Pancreas (tissue), 10 donors: Measurements from ENCODE around the gene FABP3. TPM values are rescaled to one million over a fixed set of nuclear protein-coding genes. Genes with fewer than 3 reads are reported as not detected.

ENCODE experiments used
- ATAC-seq, 4 donors: fragments of 200-7000 bp; cut with Tn5 transposase; one replicate each; pipeline versions ENCODE4 v1.8.0 to v1.9.1; 2020; ENCODE audit warnings: mild to moderate bottlenecking in 4 of 4, moderate library complexity in 4 of 4
- DNase-seq, 6 donors: peaks; one replicate each; pipeline ENCODE4 v3.0.0-alpha.2; 2020
- FAIRE-seq: peaks from 2 replicates; lab custom pipeline; 2012; peaks lifted over from hg19 to GRCh38; lab: Jason Lieb, UNC
- H3K27ac ChIP-seq, 4 donors: fragments of 200-600 bp; sonication (generic); 1 replicate in 3 of 4; 2 replicates in 1 of 4; pipeline versions ENCODE4 v1.5.0 to v1.8.0; 2020
- H3K27me3 ChIP-seq, 4 donors: fragments of 200-600 bp; one replicate each; pipeline ENCODE4 v1.8.0; 2021
- H3K36me3 ChIP-seq, 3 donors: fragments of 200-600 bp; sonication (generic) in 1 of 3; one replicate each; pipeline versions ENCODE4 v1.5.0 to v1.8.0; 2020 to 2021
- H3K4me1 ChIP-seq, 3 donors: fragments of 200-600 bp; one replicate each; pipeline ENCODE4 v1.8.0; 2021
- H3K4me3 ChIP-seq, 4 donors: fragments of 200-600 bp; sonication (generic) in 2 of 4; one replicate each; pipeline versions ENCODE4 v1.5.0 to v1.8.0; 2020 to 2021
- H3K9me3 ChIP-seq, 4 donors: fragments of 200-600 bp; one replicate each; pipeline ENCODE4 v1.8.0; 2021
- WGBS, 2 donors: extraction: QIAGEN DNeasy Blood & Tissue Kit; methylation state at CpG; one replicate each; pipeline ENCODE4 v1.1.7; 2013; 5-methylcytosine and 5-hydroxymethylcytosine counted together
- intact Hi-C, 3 donors: fragments of 100-400 bp; cut with DNase I; formaldehyde crosslinking; loops; one replicate each; pipeline versions ENCODE4 v1.11.1 to v1.14.2; 2022
- polyA plus RNA-seq, 2 donors: library from polyadenylated mRNA; stranded (reverse); fragments of 200-250 nt; gene quantifications; one replicate each; pipeline ENCODE4 v1.2.3, GENCODE V29; 2013
- total RNA-seq, 6 donors: library from RNA; stranded (reverse); fragmentation: NEBNext Ultra II Directional in 4 of 6; extraction: Animal tissue kit (Norgen Biotek cat#: 25700) in 4 of 6; gene quantifications; one replicate each; pipeline versions ENCODE4 v1.2.1 to v1.2.4, GENCODE V29; 2021 to 2023
- TF ChIP-seq, protein P1 (sequence below), 4 donors: fragments of 200-600 bp; sonication (generic) in 3 of 4; IDR thresholded peaks; one replicate each; pipeline versions ENCODE4 v1.5.0 to v1.8.0; 2021; ENCODE audit warnings: antibody characterized with exemption in 4 of 4
- donor health status: healthy with polysubstance abuse.
- donor health status: DM: no; HTN: no; CAD: no; lungs with moderate emphysema.
- donor health status: DM: no; HTN: no; CAD: no.
- donor health status: control.
- donor health status: control.
- donor health status: Bipolar disorder and iron deficiency.
- donor health status: DM: yes; HTN: yes; CAD: no.
- donor health status: DM: no; HTN: no; CAD: no.
- donor health status: DM: no; HTN: no; CAD: no.
- donor health status: DM: yes; HTN: yes; CAD: no.

Gene FABP3
- total and polyA plus RNA-seq, 8 donors: 0.72 to 5.4 (median 2.7) TPM; not detected in 2

DNA sequence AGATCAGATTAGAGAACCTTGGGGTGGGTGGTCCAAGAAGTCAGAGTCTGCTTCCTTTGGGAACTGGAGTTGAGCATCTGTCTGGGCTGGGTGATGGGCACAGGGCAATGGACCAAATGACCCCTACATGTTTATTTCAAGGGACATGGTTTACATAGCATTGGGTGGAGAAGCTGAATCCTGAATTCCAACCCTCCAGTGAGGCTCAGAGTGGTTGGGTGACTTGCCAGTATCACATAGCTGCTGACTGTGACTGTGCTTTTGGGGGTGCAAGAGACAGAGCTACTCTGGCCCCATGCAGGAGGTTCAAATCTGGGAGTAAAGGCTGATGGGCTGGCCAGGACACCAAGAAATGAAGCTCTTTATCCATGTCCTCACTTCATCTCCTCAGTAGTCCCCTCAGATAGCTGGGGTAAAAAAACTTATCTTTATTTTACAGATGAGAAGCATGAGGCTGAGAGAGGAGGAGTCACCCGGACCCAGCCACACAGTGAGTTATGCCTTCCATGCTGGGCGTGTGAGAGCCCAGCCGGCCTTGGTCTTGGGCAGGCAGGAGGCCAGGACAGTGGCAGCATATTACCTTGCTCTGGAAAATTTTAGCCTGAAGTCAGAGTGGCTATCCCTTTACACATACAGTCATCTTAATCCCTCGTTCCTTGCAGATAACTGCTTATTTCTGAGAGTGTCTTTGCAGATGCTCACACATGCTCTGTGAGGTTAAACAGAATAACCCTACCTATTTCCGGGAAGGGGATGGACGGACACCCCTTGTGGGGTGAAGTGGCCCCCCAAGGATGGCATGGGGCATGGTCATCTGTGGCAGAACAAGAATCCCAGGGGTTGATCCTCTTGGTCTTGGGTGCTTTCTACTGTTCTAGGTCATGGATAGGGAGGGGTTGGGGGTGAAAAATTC is 37.3 kb upstream of the FABP3 start:
- no peak overlapping the region for H3K4me3 ChIP-seq
- peaks cover 0 to 5% (median 0%) of the 10 kb centered on the region in 3 donors for H3K4me1 ChIP-seq
- FAIRE-seq (no peak), DNase-seq (no peak), ATAC-seq (no peak)
- H3K36me3 ChIP-seq: no peaks in the 10 kb centered on the region
- TF ChIP-seq, protein P1, sequence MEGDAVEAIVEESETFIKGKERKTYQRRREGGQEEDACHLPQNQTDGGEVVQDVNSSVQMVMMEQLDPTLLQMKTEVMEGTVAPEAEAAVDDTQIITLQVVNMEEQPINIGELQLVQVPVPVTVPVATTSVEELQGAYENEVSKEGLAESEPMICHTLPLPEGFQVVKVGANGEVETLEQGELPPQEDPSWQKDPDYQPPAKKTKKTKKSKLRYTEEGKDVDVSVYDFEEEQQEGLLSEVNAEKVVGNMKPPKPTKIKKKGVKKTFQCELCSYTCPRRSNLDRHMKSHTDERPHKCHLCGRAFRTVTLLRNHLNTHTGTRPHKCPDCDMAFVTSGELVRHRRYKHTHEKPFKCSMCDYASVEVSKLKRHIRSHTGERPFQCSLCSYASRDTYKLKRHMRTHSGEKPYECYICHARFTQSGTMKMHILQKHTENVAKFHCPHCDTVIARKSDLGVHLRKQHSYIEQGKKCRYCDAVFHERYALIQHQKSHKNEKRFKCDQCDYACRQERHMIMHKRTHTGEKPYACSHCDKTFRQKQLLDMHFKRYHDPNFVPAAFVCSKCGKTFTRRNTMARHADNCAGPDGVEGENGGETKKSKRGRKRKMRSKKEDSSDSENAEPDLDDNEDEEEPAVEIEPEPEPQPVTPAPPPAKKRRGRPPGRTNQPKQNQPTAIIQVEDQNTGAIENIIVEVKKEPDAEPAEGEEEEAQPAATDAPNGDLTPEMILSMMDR (IDR thresholded peaks at IDR 0.05): no peak
- 44% methylated on average over 6 of the region's 6 CpGs for WGBS, 2 donors
- intact Hi-C loops: loop anchor here in 2 of 3 donors (10.0 kb wide), 1 partner anchor 225 kb away; no protein-coding TSS in a partner anchor
- no peaks in the 10 kb centered on the region for H3K9me3 ChIP-seq
- H3K27me3 ChIP-seq: no peaks in the 10 kb centered on the region
- H3K27ac ChIP-seq: no peak overlapping the region

- Histone ChIP-seq H3K36me3 (no peaks in the 10 kb centered on the region), H3K4me1 (peaks cover 0 to 5% (median 0%) of the 10 kb centered on the region in 3 donors), H3K4me3 (no peak overlapping the region), H3K27ac (no peak overlapping the region), H3K27me3 (no peaks in the 10 kb centered on the region), H3K9me3 (no peaks in the 10 kb centered on the region)
- intact Hi-C loops: no loop called here
- DNase-seq (no peak), FAIRE-seq (no peak), ATAC-seq (no peak)
- TF ChIP-seq, protein P1 (IDR thresholded peaks at IDR 0.05): no peak
- 67 to 81% methylated on average over 5 of the region's 5 CpGs for WGBS, 2 donors
Observed at GRCh38 chr1:31408788-31409318, 36.0 kb upstream of the FABP3 start.

- no peaks in the 10 kb centered on the region for H3K36me3 ChIP-seq
- H3K4me1 ChIP-seq: no peaks in the 10 kb centered on the region
- FAIRE-seq (no peak), DNase-seq (no peak), ATAC-seq (no peak)
- H3K9me3 ChIP-seq: no peaks in the 10 kb centered on the region
- whole genome bisulfite sequencing, 2 donors: 80 to 84% methylated on average over 18 of the region's 18 CpGs
- intact Hi-C loops: no loop called here
- H3K27me3 ChIP-seq: no peaks in the 10 kb centered on the region
- H3K27ac ChIP-seq: no peak overlapping the region
- no peak overlapping the region for H3K4me3 ChIP-seq
- TF ChIP-seq, protein P1 (IDR thresholded peaks at IDR 0.05): no peak
Observed at GRCh38 chr1:31407029-31407626, 34.3 kb upstream of the FABP3 start.

DNA sequence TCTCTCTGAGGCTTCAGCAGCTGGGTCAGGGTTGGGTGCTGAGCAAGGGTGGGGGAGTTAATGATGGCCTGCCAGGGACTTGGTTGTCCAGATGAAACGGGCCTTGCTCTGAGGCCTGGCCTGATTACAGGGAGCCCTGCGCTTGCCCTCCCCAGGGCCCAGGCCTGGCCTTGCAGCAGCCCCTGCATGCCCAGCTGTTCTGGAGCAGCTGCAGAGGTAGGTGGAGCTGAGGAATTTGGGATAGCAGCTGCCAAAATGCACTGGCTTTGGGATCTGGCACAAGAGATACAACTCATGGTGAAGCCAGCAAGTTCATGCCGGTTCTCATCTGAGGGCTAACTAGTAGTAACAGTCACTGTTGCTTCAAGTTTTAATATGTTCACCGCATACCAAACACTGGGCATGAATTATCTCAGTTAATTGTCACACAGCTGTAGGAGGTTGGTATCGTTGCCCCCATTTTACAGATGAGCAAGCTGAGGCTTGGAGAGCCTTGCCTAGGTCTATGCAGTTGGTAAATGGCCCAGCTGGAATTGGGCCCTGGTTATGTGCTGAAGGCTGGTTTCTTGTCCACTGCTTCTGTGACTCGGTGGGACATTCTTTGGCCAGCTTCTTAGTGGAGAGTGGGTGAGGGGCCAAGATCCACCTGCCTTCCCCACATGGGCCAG is 32.8 kb upstream of the FABP3 start:
- H3K27me3 ChIP-seq: no peaks in the 10 kb centered on the region
- FAIRE-seq: no peak
- DNase-seq: no peak
- no peaks in the 10 kb centered on the region for H3K36me3 ChIP-seq
- no peak overlapping the region for H3K27ac ChIP-seq
- ATAC-seq: no peak
- H3K4me1 ChIP-seq: no peaks in the 10 kb centered on the region
- H3K4me3 ChIP-seq: no peak overlapping the region
- intact Hi-C loops: no loop called here
- no peaks in the 10 kb centered on the region for H3K9me3 ChIP-seq
- 91 to 97% methylated on average over 6 of the region's 6 CpGs for WGBS, 2 donors
- TF ChIP-seq, protein P1 (IDR thresholded peaks at IDR 0.05): no peak
